Immature natural killer cell (primary cell): ENCODE measurements around the gene SH3BP5. TPM values are rescaled to one million over a fixed set of nuclear protein-coding genes. Genes with fewer than 3 reads are reported as not detected.

ENCODE experiments used
- DNase-seq, 3 donors: peaks; one replicate each; pipeline ENCODE4 v3.0.0; 2022; ENCODE audit warnings: mixed read lengths in 1 of 3
- H3K27ac Mint-ChIP-seq, 6 donors: one replicate each; pipeline ENCODE4 v1.8.0; 2020; ENCODE audit warnings: mixed read lengths in 6 of 6, mild to moderate bottlenecking in 5 of 6, inconsistent platforms in 4 of 6, moderate library complexity in 3 of 6
- H3K27me3 Mint-ChIP-seq, 3 donors: one replicate each; pipeline ENCODE4 v1.8.0; 2020 to 2021; ENCODE audit warnings: low read depth in 3 of 3, mild to moderate bottlenecking in 3 of 3, mixed read lengths in 3 of 3, moderate library complexity in 3 of 3, inconsistent platforms in 1 of 3
- H3K36me3 Mint-ChIP-seq, 3 donors: one replicate each; pipeline ENCODE4 v1.8.0; 2020; ENCODE audit warnings: mixed read lengths in 3 of 3, inconsistent platforms in 2 of 3, mild to moderate bottlenecking in 2 of 3
- H3K4me1 Mint-ChIP-seq, 2 donors: one replicate each; pipeline ENCODE4 v1.8.0; 2020; ENCODE audit warnings: inconsistent platforms in 2 of 2, mild to moderate bottlenecking in 2 of 2, mixed read lengths in 2 of 2, moderate library complexity in 1 of 2
- H3K4me3 Mint-ChIP-seq, 5 donors: one replicate each; pipeline ENCODE4 v1.8.0; 2020; ENCODE audit warnings: mild to moderate bottlenecking in 5 of 5, mixed read lengths in 5 of 5, inconsistent platforms in 3 of 5, moderate library complexity in 3 of 5
- H3K9me3 Mint-ChIP-seq, 6 donors: one replicate each; pipeline ENCODE4 v1.8.0; 2020; ENCODE audit warnings: mild to moderate bottlenecking in 6 of 6, mixed read lengths in 6 of 6, inconsistent platforms in 4 of 6, moderate library complexity in 3 of 6
- polyA plus RNA-seq, 3 donors: library from polyadenylated mRNA; unstranded; fragments of 300-500 nt; fragmentation: Illumina TruSeq; gene quantifications; one replicate each; pipeline ENCODE4 v1.2.3, GENCODE V29; 2021

SH3BP5 gene
- polyA plus RNA-seq, 3 donors from 2014 or later, result 52.1 to 160 (median 67.4) TPM

DNA sequence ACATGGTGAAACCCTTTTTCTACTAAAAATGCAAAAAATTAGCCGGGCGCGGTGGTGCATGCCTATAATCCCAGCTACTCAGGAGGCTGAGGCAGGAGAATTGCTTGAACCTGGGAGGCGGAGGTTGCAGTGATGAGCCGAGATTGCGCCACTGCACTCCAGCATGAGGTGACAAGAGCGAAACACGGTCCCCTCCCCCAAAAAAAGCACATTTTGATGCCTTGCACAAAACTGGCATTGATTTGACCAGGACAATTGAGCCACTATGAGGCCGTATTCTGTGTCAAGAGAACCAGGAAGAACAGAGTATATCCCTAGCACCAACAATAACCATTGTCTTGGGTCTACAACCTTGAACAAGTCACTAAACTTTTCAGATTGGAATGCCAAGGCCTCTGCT is 50.6 kb downstream of the SH3BP5 start:
- Mint-ChIP-seq H3K27ac (peak overlapping the region in 3 of 6 donors; percentile 24 to 70 (median 61)), H3K4me3 (peak overlapping the region in 1 of 5 donors; percentile 36), H3K4me1 (peaks cover 100% of the 10 kb centered on the region in 2 donors), H3K9me3 (no peaks in the 10 kb centered on the region), H3K27me3 (no peaks in the 10 kb centered on the region), H3K36me3 (peaks cover 0 to 14% (median 4%) of the 10 kb centered on the region in 3 donors)
- DNase-seq, result no peak

DNA sequence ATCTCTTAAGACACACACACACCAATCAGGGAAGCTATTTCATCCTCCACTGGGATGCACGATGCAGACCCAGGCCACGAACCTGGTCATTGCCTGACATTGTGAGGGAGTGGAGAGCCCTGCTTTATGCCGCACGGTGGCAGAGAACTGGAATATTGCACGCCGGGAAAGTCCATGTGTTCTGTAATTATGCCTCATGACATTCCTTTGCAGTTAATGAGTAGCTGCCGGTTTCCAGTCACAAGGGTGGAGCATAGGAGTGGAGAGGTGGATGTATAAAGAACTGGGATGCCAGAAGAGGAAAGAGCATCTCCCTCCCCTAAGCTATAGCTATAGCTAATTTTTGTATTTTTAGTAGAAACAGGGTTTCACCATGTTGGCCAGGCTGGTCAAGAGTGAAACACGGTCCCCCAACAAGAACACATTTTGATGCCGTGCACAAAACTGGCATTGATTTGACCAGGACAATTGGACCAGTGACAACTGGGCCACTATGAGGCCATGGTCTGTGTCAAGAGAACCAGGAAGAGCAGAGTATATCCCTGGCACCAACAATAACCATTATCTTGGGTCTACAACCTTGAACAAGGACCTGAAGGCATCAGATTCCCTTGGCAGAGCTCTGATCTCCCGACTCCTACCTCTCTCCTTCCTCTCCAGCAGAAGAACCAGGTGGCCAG is 51.4 kb downstream of the SH3BP5 start:
- Mint-ChIP-seq H3K36me3 (peaks cover 0 to 14% (median 4%) of the 10 kb centered on the region in 3 donors), H3K27ac (peak overlapping the region; percentile 53 to 88 (median 69)), H3K9me3 (no peaks in the 10 kb centered on the region), H3K4me1 (peaks cover 100% of the 10 kb centered on the region in 2 donors), H3K27me3 (no peaks in the 10 kb centered on the region), H3K4me3 (peak overlapping the region in 4 of 5 donors; percentile 17 to 70 (median 39))
- DNase-seq, result no peak

GRCh38 chr3:15279671-15280402 is 52.5 kb downstream of the SH3BP5 start:
- H3K4me1 Mint-ChIP-seq, result peaks cover 99 to 100% of the 10 kb centered on the region in 2 donors
- H3K9me3 Mint-ChIP-seq, result no peaks in the 10 kb centered on the region
- no peak for DNase-seq
- H3K27ac Mint-ChIP-seq, result peak overlapping the region; percentile 36 to 88 (median 69)
- H3K4me3 Mint-ChIP-seq, result peak overlapping the region in 4 of 5 donors; percentile 4 to 70 (median 44)
- H3K27me3 Mint-ChIP-seq, result peaks cover 0 to 2% (median 0%) of the 10 kb centered on the region in 3 donors
- peaks cover 0 to 9% (median 0%) of the 10 kb centered on the region in 3 donors for H3K36me3 Mint-ChIP-seq

DNA sequence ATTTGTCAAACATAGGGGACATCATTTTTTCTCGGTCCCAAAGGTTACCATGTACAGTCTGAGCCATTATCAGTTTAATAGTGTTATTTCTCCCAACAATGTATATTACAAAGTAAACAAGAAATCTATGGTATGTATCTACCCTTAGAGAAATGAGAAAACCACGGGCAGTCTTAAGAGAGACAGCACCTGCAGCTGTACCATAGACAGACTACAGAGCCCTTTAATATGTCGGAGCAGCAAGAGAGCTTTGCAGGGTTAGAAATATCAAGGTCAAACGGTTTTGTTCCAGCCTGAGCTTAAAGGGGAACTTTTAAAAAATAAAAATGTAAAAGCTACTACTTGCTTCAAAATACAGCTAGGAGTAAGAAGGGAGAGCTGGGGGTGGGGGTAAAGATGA is 53.2 kb downstream of the SH3BP5 start:
- no peak for DNase-seq
- peaks cover 0 to 6% (median 0%) of the 10 kb centered on the region in 3 donors for H3K36me3 Mint-ChIP-seq
- peak overlapping the region in 4 of 5 donors; percentile 3 to 39 (median 14) for H3K4me3 Mint-ChIP-seq
- no peaks in the 10 kb centered on the region for H3K9me3 Mint-ChIP-seq
- H3K27ac Mint-ChIP-seq, result peak overlapping the region; percentile 36 to 88 (median 72)
- H3K27me3 Mint-ChIP-seq, result peaks cover 0 to 4% (median 0%) of the 10 kb centered on the region in 3 donors
- peaks cover 99 to 100% of the 10 kb centered on the region in 2 donors for H3K4me1 Mint-ChIP-seq

DNA sequence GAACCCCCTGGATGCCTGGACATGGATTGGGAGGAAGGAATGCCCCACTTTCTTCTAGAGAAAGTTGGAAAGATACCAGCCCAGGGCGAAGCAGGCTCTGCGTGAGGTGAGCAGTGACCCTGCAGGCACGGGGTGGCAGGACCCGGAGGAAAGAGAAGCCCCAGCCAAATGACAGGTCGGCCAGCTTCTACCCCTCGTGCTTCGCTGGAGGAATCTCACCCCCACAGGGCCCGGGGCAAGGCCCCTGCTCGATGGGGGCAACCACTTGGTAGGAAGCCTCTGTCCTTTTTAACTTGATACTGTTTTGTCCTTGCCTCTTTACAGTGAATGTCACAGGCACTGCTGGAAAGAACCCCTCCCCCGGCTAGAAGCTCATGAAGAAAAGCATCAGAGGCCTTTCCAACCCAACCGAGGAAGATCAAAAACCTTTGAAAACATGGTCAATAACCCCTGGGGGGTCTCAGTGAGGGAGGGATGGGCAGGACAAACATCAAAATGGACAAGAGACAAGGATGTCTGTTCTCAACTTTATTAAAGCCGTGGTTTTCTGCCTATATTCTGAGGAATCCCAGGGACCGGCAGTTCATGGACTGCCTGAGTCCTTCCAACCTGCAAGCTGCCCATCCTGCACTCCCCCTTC is 54.4 kb downstream of the SH3BP5 start:
- no peak for DNase-seq
- Mint-ChIP-seq H3K9me3 (no peaks in the 10 kb centered on the region), H3K4me1 (peaks cover 99 to 100% of the 10 kb centered on the region in 2 donors), H3K36me3 (peaks cover 0 to 6% (median 0%) of the 10 kb centered on the region in 3 donors), H3K27me3 (peaks cover 0 to 4% (median 0%) of the 10 kb centered on the region in 3 donors), H3K27ac (peak overlapping the region; percentile 62 to 93 (median 76)), H3K4me3 (peak overlapping the region in 3 of 5 donors; percentile 26 to 47 (median 29))

DNA sequence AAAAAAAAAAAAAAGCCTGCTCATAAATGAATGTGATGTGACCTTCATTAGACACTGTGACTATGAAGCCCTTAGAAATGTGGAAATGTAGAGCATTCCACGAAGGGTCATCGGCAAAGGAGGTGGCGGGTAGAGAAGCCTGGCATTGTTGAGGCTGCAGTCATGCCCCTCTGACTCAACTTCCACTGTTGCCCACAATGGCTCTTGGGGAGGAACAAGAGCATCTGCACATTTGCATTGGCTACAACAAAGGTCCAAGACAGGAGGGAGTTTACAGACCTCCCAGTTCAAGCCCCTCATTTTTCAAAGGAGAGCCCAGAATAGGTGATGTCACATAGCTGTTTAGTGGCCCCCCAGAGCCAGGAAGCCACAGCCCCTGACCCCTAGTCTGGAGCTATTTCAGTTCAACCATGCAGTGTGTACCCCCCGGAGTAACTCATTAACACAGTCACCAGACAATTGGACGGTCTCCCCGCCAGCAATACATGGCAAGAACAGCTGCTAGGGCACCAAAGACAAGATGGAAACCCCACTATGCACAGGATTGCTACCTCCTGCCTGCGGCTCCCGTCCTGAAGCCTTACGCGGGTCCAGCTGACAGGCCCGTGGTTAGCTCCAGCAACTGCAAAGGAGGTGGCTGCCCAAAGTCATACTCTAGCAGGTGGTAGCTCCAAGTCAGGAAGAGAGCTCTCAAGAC is 56.2 kb downstream of the SH3BP5 start:
- Mint-ChIP-seq H3K9me3 (no peaks in the 10 kb centered on the region), H3K4me3 (peak overlapping the region; percentile 43 to 83 (median 54)), H3K27ac (peak overlapping the region; percentile 83 to 97 (median 94)), H3K4me1 (peaks cover 98 to 100% of the 10 kb centered on the region in 2 donors), H3K36me3 (peaks cover 0 to 6% (median 4%) of the 10 kb centered on the region in 3 donors), H3K27me3 (peaks cover 4 to 7% (median 5%) of the 10 kb centered on the region in 3 donors)
- no peak for DNase-seq

GRCh38 chr3:15273227-15273626 is 59.2 kb downstream of the SH3BP5 start:
- Mint-ChIP-seq H3K9me3 (no peaks in the 10 kb centered on the region), H3K27me3 (peaks cover 6 to 12% (median 7%) of the 10 kb centered on the region in 3 donors), H3K27ac (peak overlapping the region; percentile 92 to 97 (median 94)), H3K4me3 (peak overlapping the region; percentile 22 to 70 (median 29)), H3K4me1 (peaks cover 93 to 95% of the 10 kb centered on the region in 2 donors), H3K36me3 (peaks cover 0 to 7% (median 4%) of the 10 kb centered on the region in 3 donors)
- DNase-seq, result no peak

DNA sequence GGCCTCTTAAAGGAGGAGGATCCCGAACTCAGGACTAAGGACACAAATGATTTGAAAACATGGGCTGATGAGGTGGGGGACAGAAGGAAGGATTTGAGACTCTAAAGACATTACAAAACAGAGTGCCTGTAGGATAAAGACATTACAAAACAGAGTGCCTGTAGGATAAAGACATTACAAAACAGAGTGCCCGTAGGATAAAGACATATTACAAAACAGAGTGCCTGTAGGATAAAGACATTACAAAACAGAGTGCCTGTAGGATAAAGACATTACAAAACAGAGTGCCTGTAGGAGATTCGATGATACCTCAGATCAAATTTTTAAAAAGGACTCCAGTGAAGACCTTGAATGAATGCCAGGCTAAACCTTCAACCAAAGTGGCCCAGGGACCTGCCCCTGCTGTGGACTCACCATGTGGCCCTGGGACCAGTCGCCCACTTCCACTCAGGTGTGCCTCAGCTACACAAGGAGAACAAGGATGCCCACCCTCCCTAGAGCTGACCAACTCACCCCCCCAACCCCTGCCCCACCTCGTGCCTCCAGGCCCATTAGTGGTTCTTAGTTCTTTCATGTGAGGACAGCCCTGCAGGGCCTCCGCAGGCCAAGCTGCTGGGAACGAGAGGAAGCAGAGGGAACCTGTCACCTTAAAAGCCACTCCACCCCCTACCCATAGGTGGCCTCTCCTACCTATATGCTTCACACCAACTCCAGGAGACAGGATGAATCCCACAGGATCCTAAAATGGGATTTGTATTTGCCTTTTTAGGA is 59.8 kb downstream of the SH3BP5 start:
- no peaks in the 10 kb centered on the region for H3K9me3 Mint-ChIP-seq
- no peak for DNase-seq
- H3K4me3 Mint-ChIP-seq, result peak overlapping the region; percentile 67 to 85 (median 79)
- peaks cover 7 to 12% (median 8%) of the 10 kb centered on the region in 3 donors for H3K27me3 Mint-ChIP-seq
- peak overlapping the region; percentile 92 to 97 (median 94) for H3K27ac Mint-ChIP-seq
- peaks cover 4 to 7% (median 4%) of the 10 kb centered on the region in 3 donors for H3K36me3 Mint-ChIP-seq
- peaks cover 93 to 95% of the 10 kb centered on the region in 2 donors for H3K4me1 Mint-ChIP-seq

DNA sequence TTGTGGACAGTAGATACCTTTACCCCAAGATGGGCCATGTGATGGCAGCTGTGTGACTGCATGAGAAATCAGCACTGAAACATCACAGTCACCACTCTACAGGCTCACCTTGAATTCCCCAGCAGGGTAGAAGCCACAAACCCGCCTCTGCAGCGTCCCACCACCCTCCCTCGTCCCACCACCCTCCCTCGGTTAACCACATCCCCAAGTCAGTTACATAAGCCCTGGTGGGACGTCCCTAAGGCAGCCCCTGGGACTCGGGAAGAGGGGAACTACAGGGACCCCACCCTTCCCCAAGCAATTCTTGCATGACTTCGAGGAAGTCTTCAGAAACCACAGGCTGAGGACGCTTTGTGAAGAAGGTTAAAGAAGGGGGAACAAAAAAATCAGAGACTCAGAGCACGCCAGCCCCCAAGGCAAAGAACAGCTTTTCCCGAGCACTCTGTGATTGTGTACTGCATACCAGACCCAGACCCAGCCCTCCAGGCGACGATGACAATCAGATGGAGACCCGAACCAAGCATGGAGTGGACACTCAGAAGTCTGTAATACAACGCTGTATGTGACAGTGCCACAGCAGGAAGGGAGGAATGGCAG is 60.5 kb downstream of the SH3BP5 start:
- no peaks in the 10 kb centered on the region for H3K9me3 Mint-ChIP-seq
- DNase-seq, result peak; percentile 73 to 77 (median 75)
- peaks cover 93 to 95% of the 10 kb centered on the region in 2 donors for H3K4me1 Mint-ChIP-seq
- peaks cover 4 to 7% (median 4%) of the 10 kb centered on the region in 3 donors for H3K36me3 Mint-ChIP-seq
- peak overlapping the region; percentile 67 to 85 (median 79) for H3K4me3 Mint-ChIP-seq
- peaks cover 8 to 12% (median 8%) of the 10 kb centered on the region in 3 donors for H3K27me3 Mint-ChIP-seq
- peak overlapping the region; percentile 92 to 97 (median 94) for H3K27ac Mint-ChIP-seq

GRCh38 chr3:15271030-15271429 is 61.4 kb downstream of the SH3BP5 start:
- Mint-ChIP-seq H3K4me3 (peak overlapping the region in 1 of 5 donors; percentile 67), H3K27me3 (peaks cover 8 to 13% (median 8%) of the 10 kb centered on the region in 3 donors), H3K4me1 (peaks cover 93 to 95% of the 10 kb centered on the region in 2 donors), H3K27ac (peak overlapping the region in 3 of 6 donors; percentile 93 to 94 (median 93)), H3K36me3 (peaks cover 4 to 8% (median 4%) of the 10 kb centered on the region in 3 donors), H3K9me3 (no peaks in the 10 kb centered on the region)
- DNase-seq, result no peak

GRCh38 chr3:15269091-15269989 is 63.0 kb downstream of the SH3BP5 start:
- Mint-ChIP-seq H3K4me3 (peak overlapping the region; percentile 73 to 85 (median 77)), H3K4me1 (peaks cover 94 to 95% of the 10 kb centered on the region in 2 donors), H3K27ac (peak overlapping the region; percentile 80 to 97 (median 92)), H3K27me3 (peaks cover 5 to 13% (median 8%) of the 10 kb centered on the region in 3 donors), H3K9me3 (no peaks in the 10 kb centered on the region), H3K36me3 (peaks cover 4 to 10% (median 4%) of the 10 kb centered on the region in 3 donors)
- DNase-seq, result peak; percentile 67 to 82 (median 72)
